GM10266 (cell line): ENCODE results near the gene PAK4.

Experiments
- DNase-seq: peaks from one replicate; pipeline ENCODE4 v3.0.0; 2012; ENCODE audit errors: extremely low spot score
- CTCF ChIP-seq: IDR thresholded peaks from 2 replicates; pipeline ENCODE4 v1.5.1; 2012; ENCODE audit warnings: mild to moderate bottlenecking, low read depth; ENCODE audit not compliant: control insufficient read depth, insufficient read depth; ENCODE audit errors: missing control alignments

Gene PAK4

GRCh38 chr19:39152066-39152465, 26.5 kb downstream of the PAK4 start:
- TF ChIP-seq CTCF = no peak
- DNase-seq = no peak

GRCh38 chr19:39154100-39154628, 28.6 kb downstream of the PAK4 start:
- no peak for TF ChIP-seq CTCF

GRCh38 chr19:39154629-39155100, 29.1 kb downstream of the PAK4 start:
- no peak for TF ChIP-seq CTCF

More at GRCh38 chr19:39154100-39154628, 28.6 kb downstream of the PAK4 start:
- no peak for DNase-seq

GRCh38 chr19:39155114-39155700, 29.6 kb downstream of the PAK4 start:
- no peak for TF ChIP-seq CTCF
- no peak for DNase-seq

More at GRCh38 chr19:39154629-39155100, 29.1 kb downstream of the PAK4 start:
- DNase-seq = no peak

GRCh38 chr19:39155741-39156140, 30.2 kb downstream of the PAK4 start:
- no peak for DNase-seq
- no peak for TF ChIP-seq CTCF

- no peak for DNase-seq
- TF ChIP-seq CTCF = no peak
Measured at GRCh38 chr19:39156326-39157230, 31.0 kb downstream of the PAK4 start.
